ENCODE measurements around the gene FAM3C.

FAM3C gene

DNA sequence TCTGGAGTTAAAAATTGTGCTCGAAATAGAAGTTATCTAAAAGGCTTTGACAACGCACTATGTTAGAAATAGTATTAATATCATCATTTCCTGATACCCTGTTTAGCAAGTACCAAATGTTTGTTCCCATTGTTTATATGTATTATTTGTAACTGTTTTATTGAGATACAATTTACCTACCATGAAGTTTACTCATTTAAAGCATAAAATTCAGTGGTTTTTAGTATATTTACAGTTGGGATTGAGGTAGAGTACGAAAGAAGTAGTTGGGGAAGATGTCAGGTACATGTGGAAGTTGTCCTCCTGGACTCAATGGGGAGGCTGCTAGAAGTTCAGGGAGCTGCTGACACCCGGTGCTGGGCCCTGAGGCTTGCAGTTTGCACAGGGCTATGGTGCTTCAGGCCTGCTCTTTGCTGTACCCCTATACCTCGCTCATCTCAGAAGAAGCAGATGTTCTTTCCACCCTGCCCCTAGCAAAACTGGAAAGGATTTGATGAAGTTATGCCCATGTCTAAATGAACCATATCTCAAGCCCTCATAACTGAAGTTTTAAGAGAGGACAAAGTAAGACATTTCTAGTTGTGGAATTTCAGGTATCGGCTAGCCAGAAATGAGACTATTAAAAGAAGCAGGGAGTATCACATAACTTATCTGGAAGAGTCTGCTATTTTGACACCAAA, 92.5 kb downstream of the FAM3C start:
- in situ Hi-C loops (cut with MboI; ENCODE audit: low sequenced_read_pairs), result no loop called here

DNA sequence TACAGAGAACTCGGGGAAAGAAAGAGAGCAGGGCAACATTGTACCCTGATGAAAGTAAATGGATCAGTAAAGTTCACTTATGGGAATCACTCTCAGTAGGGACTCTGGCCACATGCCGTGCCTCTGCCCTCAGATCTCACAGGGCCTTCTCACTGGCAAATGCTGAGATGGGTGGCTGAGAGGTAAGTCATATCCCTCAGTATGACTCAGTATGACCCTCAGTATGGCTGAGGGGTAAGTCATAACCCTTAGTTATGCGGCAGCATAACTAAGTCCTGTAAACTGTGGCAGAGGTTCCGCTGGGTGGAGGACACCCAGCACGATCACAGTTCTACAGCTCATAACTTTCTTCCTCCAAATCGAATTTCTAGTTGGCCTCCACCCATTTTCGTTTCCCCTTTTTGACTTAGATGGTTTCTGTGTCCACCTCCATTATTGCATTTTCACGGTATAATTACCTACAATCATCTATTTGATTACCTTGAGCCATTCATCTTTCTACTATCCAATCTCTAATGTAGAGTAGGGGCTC, 93.8 kb downstream of the FAM3C start:
- in situ Hi-C loops (cut with MboI; ENCODE audit: low sequenced_read_pairs), result no loop called here

DNA sequence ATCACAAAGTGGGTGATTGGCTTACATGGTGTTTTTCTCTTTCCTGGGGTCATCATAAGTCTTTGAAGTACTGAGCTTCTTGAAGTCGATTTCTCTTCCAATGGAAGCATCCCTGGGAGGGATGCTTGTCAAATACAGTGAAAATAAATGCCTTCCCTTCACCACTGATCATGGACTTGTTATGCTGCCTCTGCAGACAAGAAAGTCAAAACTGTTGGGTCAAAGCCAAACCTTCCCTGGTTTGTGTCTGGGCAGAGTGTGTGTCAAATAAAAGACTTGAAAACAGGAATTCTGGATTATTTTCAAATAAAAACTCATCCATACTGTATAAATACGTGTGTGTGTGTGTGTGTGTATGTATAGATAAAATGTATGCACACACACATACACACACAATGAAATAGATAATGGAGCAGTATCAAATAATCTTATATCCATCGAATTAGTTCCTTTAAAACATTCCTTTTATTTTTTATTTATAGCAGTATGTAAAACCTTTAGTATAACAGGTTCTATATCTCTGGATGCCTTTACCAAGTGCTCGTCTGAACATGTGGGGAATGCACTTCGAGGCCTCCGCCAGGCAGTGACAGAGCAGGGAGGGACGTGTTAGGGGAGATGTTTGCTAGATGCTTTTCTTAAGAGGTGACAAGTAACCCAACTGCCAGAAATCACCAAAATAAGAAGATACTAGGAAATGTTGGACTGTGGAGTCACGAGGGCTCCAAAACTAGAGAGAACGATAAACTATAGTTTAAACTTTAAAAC, 94.5 kb downstream of the FAM3C start:
- in situ Hi-C loops (cut with MboI; ENCODE audit: low sequenced_read_pairs), result no loop called here

DNA sequence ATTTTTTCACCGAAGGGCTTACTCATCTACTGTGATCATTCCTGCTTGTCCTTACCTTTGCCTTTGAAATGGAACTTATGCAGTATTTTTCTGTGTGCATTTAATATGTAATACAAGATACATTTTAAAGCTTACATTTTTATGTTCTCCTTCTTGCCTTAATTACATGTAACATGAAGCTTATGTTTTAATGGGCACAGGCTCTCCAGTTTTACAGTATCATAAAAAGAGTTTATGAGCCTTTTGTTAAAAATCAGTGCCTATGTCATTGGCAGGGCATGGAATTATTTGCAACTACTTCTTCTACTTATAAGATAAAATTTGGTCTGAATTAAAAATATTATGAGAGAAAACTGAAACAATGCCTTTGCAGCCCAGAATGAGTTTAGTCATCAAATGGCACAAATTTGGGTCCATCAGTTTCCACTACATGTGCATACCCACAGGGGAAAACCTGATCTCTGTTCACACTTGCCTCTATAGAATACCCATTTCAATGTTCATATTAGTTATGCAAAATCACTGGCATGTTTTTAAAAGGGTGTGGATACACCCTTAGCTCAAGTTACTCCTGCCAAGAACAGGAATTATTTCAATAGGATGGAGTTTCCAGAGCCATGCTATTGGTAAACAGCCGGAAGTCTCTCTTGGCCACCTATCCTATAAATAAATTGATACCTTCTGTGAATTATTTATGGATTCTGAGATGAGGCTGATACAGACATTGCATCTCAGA, 95.3 kb downstream of the FAM3C start:
- in situ Hi-C loops (cut with MboI; ENCODE audit: low sequenced_read_pairs), result no loop called here

Measured in HL-60/S4 treated with retinoic acid at 250 ng/mL for 4 days and 3 days (cell line).